Bone marrow (tissue), 2 donors: ENCODE measurements around the gene MAP3K12.
"Not testable (repeated sequence)": the region's sequence is repeated elsewhere in the genome, so short reads cannot be mapped to it uniquely, and the experiment has no call there.

Source experiments
- DNase-seq, 2 donors: peaks; one replicate each; lab custom pipeline; 2025; lab: John Stamatoyannopoulos, UW

The MAP3K12 gene

GRCh38 chr12:53493610-53494391 is 5.5 kb downstream of the MAP3K12 start:
- no peak for DNase-seq

- DNase-seq = peak; percentile 59 to 82
These were observed 6.2 kb downstream of the MAP3K12 start for GRCh38 chr12:53492830-53493609.

- DNase-seq = no peak
These were observed 7.1 kb downstream of the MAP3K12 start for GRCh38 chr12:53492188-53492587.

GRCh38 chr12:53489242-53489864 is 9.9 kb downstream of the MAP3K12 start:
- DNase-seq = no peak

- no peak for DNase-seq
These were observed 12.3 kb downstream of the MAP3K12 start for GRCh38 chr12:53486736-53487487.

GRCh38 chr12:53485955-53486735 is 13.1 kb downstream of the MAP3K12 start:
- DNase-seq = no peak

- no peak for DNase-seq
These were observed 14.3 kb downstream of the MAP3K12 start for GRCh38 chr12:53484686-53485575.

GRCh38 chr12:53483979-53484377 is 15.3 kb downstream of the MAP3K12 start:
- DNase-seq = no peak

GRCh38 chr12:53483225-53483978 is 15.9 kb downstream of the MAP3K12 start:
- DNase-seq = no peak

GRCh38 chr12:53482626-53483168 is 16.6 kb downstream of the MAP3K12 start:
- no peak for DNase-seq

GRCh38 chr12:53481939-53482586 is 17.2 kb downstream of the MAP3K12 start:
- DNase-seq = no peak

- DNase-seq = not testable (repeated sequence)
These were observed 17.8 kb downstream of the MAP3K12 start for GRCh38 chr12:53481458-53481857.

- no peak for DNase-seq
These were observed 18.5 kb downstream of the MAP3K12 start for GRCh38 chr12:53480491-53481442.

- DNase-seq = no peak
These were observed 19.9 kb downstream of the MAP3K12 start for GRCh38 chr12:53479331-53479730.

GRCh38 chr12:53478865-53479264 is 20.4 kb downstream of the MAP3K12 start:
- no peak for DNase-seq

- no peak for DNase-seq
These were observed 22.5 kb downstream of the MAP3K12 start for GRCh38 chr12:53476769-53477209.

GRCh38 chr12:53474819-53475218 is 24.4 kb downstream of the MAP3K12 start:
- DNase-seq = no peak
